K562 (cell line): ENCODE measurements around the gene PRKCE. TPM values are rescaled to one million over a fixed set of nuclear protein-coding genes. Genes with fewer than 3 reads are reported as not detected.
A peak's percentile ranks its signal among the peaks of the same experiment; 100 is the strongest.

ENCODE experiments used
- ATAC-seq: fragments of 200-7000 bp; cut with Tn5 transposase; 3 replicates; pipeline ENCODE4 v1.9.1; 2020; ENCODE audit warnings: moderate library complexity
- BruUV-seq: library from RNA; stranded (reverse); fragments of 400-500 nt; replicated peaks from 2 replicates; lab custom pipeline; 2021; lab: Mats Ljungman, UMichigan
- CTCF ChIA-PET: fragments of 300-600 bp; formaldehyde crosslinking; extraction: SDS; loops from one replicate; lab custom pipeline; 2021; ENCODE audit warnings: low intra/inter-chr PET ratio; lab: Yijun Ruan, JAX
- POLR2A ChIA-PET: fragments of 300-600, 350-650 bp; sonication (Branson Sonifier 250); formaldehyde crosslinking; extraction: SDS; loops from one replicate; lab custom pipeline; 2021; ENCODE audit warnings: antibody characterized with exemption, inconsistent platforms; lab: Yijun Ruan, JAX
- DNase-seq, 4 experiments: peaks; one replicate each; pipeline versions ENCODE4 v3.0.0 to v3.0.0-alpha.2; 2011 to 2018; ENCODE audit warnings: low spot score in 3 of 4, mixed read lengths in 3 of 4; ENCODE audit errors: extremely low read depth in 1 of 4
- FAIRE-seq: peaks from 2 replicates; lab custom pipeline; 2011; peaks lifted over from hg19 to GRCh38; lab: Jason Lieb, UNC
- H2AFZ ChIP-seq: 2 replicates; pipeline ENCODE4 v1.6.0; 2011; ENCODE audit warnings: low read depth, low read length, control low read depth, inconsistent platforms
- H3K27ac ChIP-seq: fragments of 200-600 bp; 3 replicates; pipeline ENCODE4 v1.8.0; 2011; ENCODE audit warnings: low read depth, mild to moderate bottlenecking, control low read depth, inconsistent platforms, low read length, moderate library complexity, mixed read lengths; ENCODE audit errors: extremely low read depth
- H3K27me3 ChIP-seq, 2 experiments: fragments of 300-600 bp in 1 of 2; 2 replicates in 1 of 2; 3 replicates in 1 of 2; pipeline versions ENCODE4 v1.6.0 to v1.8.0; 2011; ENCODE audit warnings: inconsistent platforms in 2 of 2, low read length in 2 of 2, mild to moderate bottlenecking in 1 of 2, mixed read lengths in 1 of 2, moderate library complexity in 1 of 2; ENCODE audit not compliant: control insufficient read depth in 2 of 2, insufficient read depth in 2 of 2
- H3K36me3 ChIP-seq: fragments of 300-600 bp; 3 replicates; pipeline ENCODE4 v1.8.0; 2011; ENCODE audit warnings: mild to moderate bottlenecking, low read length, inconsistent platforms; ENCODE audit not compliant: control insufficient read depth, insufficient read depth
- H3K4me1 ChIP-seq, 2 experiments: fragments of 200-600 bp in 1 of 2; replicated peaks in 1 of 2; 2 replicates in 1 of 2; 3 replicates in 1 of 2; pipeline versions ENCODE4 v1.5.1 to v1.8.0; 2011; ENCODE audit warnings: inconsistent platforms in 2 of 2, low read length in 2 of 2, mild to moderate bottlenecking in 1 of 2, mixed read lengths in 1 of 2, moderate library complexity in 1 of 2; ENCODE audit not compliant: control insufficient read depth in 2 of 2, insufficient read depth in 2 of 2
- H3K4me2 ChIP-seq: 2 replicates; pipeline ENCODE4 v1.6.1; 2011; ENCODE audit warnings: low read length, control low read depth, inconsistent platforms, mixed read lengths; ENCODE audit not compliant: insufficient read depth
- H3K4me3 ChIP-seq: fragments of 200-600 bp; sonication (generic), shearing (Covaris generic); 2 replicates; pipeline ENCODE4 v1.5.1; 2016; ENCODE audit warnings: control low read depth, inconsistent platforms
- H3K79me2 ChIP-seq: fragments of 200-600 bp; 3 replicates; pipeline ENCODE4 v1.8.0; 2011; ENCODE audit warnings: low read length, inconsistent platforms; ENCODE audit not compliant: control insufficient read depth, insufficient read depth
- H3K9ac ChIP-seq, 2 experiments: 2 replicates each; pipeline versions ENCODE4 v1.6.0 to v1.6.1; 2011; ENCODE audit warnings: low read depth in 2 of 2, low read length in 2 of 2, control low read depth in 1 of 2, inconsistent platforms in 1 of 2, mild to moderate bottlenecking in 1 of 2, mixed read lengths in 1 of 2; ENCODE audit not compliant: insufficient read depth in 1 of 2
- H3K9me1 ChIP-seq: one replicate; pipeline ENCODE4 v1.6.0; 2011; ENCODE audit warnings: inconsistent platforms, mild to moderate bottlenecking, low read length, moderate library complexity; ENCODE audit not compliant: control insufficient read depth, insufficient read depth
- H3K9me3 ChIP-seq: replicated peaks from 2 replicates; pipeline ENCODE4 v1.5.1; 2011; ENCODE audit warnings: low read depth, low read length, inconsistent platforms; ENCODE audit not compliant: control insufficient read depth, insufficient read depth
- H4K20me1 ChIP-seq: replicated peaks from 2 replicates; pipeline ENCODE4 v1.6.1; 2011; ENCODE audit warnings: low read length, inconsistent platforms, mixed read lengths; ENCODE audit not compliant: control insufficient read depth, insufficient read depth
- MEF2A ChIP-seq: IDR thresholded peaks from 2 replicates; pipeline ENCODE4 v1.6.1; 2011; ENCODE audit warnings: low read depth, mild to moderate bottlenecking, low read length, moderate library complexity; ENCODE audit not compliant: control insufficient read depth
- NRF1 ChIP-seq, 2 experiments: fragments of 450-650 bp; IDR thresholded peaks in 1 of 2; conservative IDR thresholded peaks in 1 of 2; 2 replicates each; pipeline ENCODE4 v1.6.1; 2014; ENCODE audit warnings: mild to moderate bottlenecking in 2 of 2
- POLR2G ChIP-seq: fragments of 200-400 bp; formaldehyde crosslinking; IDR thresholded peaks from 2 replicates; pipeline ENCODE4 v1.6.1; 2017; ENCODE audit warnings: low read depth, mild to moderate bottlenecking, antibody characterized with exemption, low read length, moderate library complexity
- ZBTB1 ChIP-seq: sonication (generic); formaldehyde crosslinking; IDR thresholded peaks from 2 replicates; pipeline ENCODE4 v1.8.1; 2023; ENCODE audit warnings: missing genetic modification reagents, low read depth, mild to moderate bottlenecking, borderline replicate concordance
- WGBS: fragments of 100-300 bp; shearing (Covaris generic); methylation state at CpG from one replicate; pipeline ENCODE4 v1.1.6; 2016; ENCODE audit warnings: low coverage, mixed read lengths; ENCODE audit not compliant: insufficient coverage; ENCODE audit errors: missing lambda C conversion rate; 5-methylcytosine and 5-hydroxymethylcytosine counted together
- in situ Hi-C: fragments of 300-500 bp; cut with MboI; formaldehyde crosslinking; loops from 4 replicates; pipeline ENCODE4 v1.15.0; 2018; ENCODE audit warnings: inconsistent platforms, mixed read lengths
- intact Hi-C: fragments of 100-400 bp; cut with micrococcal nuclease; formaldehyde crosslinking; loops from 2 replicates; pipeline ENCODE4 v1.14.2; 2022
- polyA plus RNA-seq, 8 experiments: library from polyadenylated mRNA; depleted of rRNA in 4 of 8; stranded (reverse) in 5 of 8; unstranded in 3 of 8; fragments of >200 nt; fragmentation: Nextera tagmentation in 2 of 8; fragmentation: Illumina TruSeq in 1 of 8; extraction: Ambion mirVana in 2 of 8; extraction: Trizol in 1 of 8; gene quantifications; 2 replicates each; pipeline versions ENCODE4 v1.2.1 to v1.2.3, GENCODE V29; 2011 to 2014; ENCODE audit warnings: inconsistent platforms in 1 of 8, missing spikeins in 1 of 8
- total RNA-seq, 7 experiments: library from RNA; depleted of rRNA in 6 of 7; stranded (reverse); fragments of >200 nt in 6 of 7; fragmentation: Illumina TruSeq in 2 of 7; extraction: Trizol in 2 of 7; gene quantifications; 2 replicates each; pipeline versions ENCODE4 v1.2.1 to v1.2.3, GENCODE V29; 2011 to 2021; ENCODE audit warnings: low replicate concordance in 1 of 7
- TF ChIP-seq, protein P1 (sequence below): fragments of 450-650 bp; IDR thresholded peaks from 2 replicates; pipeline ENCODE4 v1.6.1; 2017; ENCODE audit warnings: antibody characterized with exemption, mild to moderate bottlenecking

Gene PRKCE
- total and polyA plus RNA-seq, 9 of the 15 experiments (the other 6 are each of a cell fraction or from before 2014, with no cell fraction given) = 0.06 to 1.0 (median 0.22) TPM; not detected in 1

- H3K27ac ChIP-seq = no peak overlapping the region
- TF ChIP-seq NRF1 (conservative IDR thresholded peaks at IDR 0.05 in 1 of 2, IDR thresholded peaks at IDR 0.05 in 1 of 2) (0 out of 4 replicates have a peak, but pooled peaks of 1 of the 2 experiments have one; percentile 16), ZBTB1 (CRISPR knock-in tag) (no peak), MEF2A (peak; percentile 61; the same call in 1 of the 2 replicates), POLR2G (no peak)
- TF ChIP-seq, protein P1, sequence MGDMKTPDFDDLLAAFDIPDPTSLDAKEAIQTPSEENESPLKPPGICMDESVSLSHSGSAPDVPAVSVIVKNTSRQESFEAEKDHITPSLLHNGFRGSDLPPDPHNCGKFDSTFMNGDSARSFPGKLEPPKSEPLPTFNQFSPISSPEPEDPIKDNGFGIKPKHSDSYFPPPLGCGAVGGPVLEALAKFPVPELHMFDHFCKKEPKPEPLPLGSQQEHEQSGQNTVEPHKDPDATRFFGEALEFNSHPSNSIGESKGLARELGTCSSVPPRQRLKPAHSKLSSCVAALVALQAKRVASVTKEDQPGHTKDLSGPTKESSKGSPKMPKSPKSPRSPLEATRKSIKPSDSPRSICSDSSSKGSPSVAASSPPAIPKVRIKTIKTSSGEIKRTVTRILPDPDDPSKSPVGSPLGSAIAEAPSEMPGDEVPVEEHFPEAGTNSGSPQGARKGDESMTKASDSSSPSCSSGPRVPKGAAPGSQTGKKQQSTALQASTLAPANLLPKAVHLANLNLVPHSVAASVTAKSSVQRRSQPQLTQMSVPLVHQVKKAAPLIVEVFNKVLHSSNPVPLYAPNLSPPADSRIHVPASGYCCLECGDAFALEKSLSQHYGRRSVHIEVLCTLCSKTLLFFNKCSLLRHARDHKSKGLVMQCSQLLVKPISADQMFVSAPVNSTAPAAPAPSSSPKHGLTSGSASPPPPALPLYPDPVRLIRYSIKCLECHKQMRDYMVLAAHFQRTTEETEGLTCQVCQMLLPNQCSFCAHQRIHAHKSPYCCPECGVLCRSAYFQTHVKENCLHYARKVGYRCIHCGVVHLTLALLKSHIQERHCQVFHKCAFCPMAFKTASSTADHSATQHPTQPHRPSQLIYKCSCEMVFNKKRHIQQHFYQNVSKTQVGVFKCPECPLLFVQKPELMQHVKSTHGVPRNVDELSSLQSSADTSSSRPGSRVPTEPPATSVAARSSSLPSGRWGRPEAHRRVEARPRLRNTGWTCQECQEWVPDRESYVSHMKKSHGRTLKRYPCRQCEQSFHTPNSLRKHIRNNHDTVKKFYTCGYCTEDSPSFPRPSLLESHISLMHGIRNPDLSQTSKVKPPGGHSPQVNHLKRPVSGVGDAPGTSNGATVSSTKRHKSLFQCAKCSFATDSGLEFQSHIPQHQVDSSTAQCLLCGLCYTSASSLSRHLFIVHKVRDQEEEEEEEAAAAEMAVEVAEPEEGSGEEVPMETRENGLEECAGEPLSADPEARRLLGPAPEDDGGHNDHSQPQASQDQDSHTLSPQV = no peak
- POLR2A ChIA-PET = interaction anchor here (1.5 kb wide), 1 partner anchor 11 kb away, joined by 3 read pairs; no protein-coding TSS in a partner anchor
- H3K9me3 ChIP-seq = no peaks in the 10 kb centered on the region
- H3K4me1 ChIP-seq = no peaks in the 10 kb centered on the region; a peak in 1 of 5 replicates
- H3K79me2 ChIP-seq = no peaks in the 10 kb centered on the region
- no peak for DNase-seq
- H3K4me3 ChIP-seq = no peak overlapping the region
- FAIRE-seq = no peak
- 8% methylated on average over 15 of the region's 15 CpGs for WGBS
- no peak for ATAC-seq
- CTCF ChIA-PET = no interaction called here
- no peak overlapping the region for H3K9ac ChIP-seq
- H3K4me2 ChIP-seq = no peak overlapping the region
- peaks cover 15 to 53% of the 10 kb centered on the region in 2 experiments; a peak in 4 of 5 replicates for H3K27me3 ChIP-seq
- intact Hi-C loops = no loop called here
- no TSS peak for BruUV-seq
- no peaks in the 10 kb centered on the region; the same call in 1 of the 2 replicates for H4K20me1 ChIP-seq
- H3K36me3 ChIP-seq = no peaks in the 10 kb centered on the region
- H3K9me1 ChIP-seq = no peaks in the 10 kb centered on the region
- no peak overlapping the region for H2AFZ ChIP-seq
- in situ Hi-C loops = no loop called here
Measured at GRCh38 chr2:45769854-45770576, 118.5 kb downstream of the PRKCE start.
